ENCODE data around the gene CDC37L1. TPM values are rescaled to one million over a fixed set of nuclear protein-coding genes. Genes with fewer than 3 reads are reported as not detected.

The CDC37L1 gene
- total and polyA plus RNA-seq, 9 of the 15 experiments (the other 6 are each of a cell fraction or from before 2014, with no cell fraction given): 1.5 to 7.9 (median 6.0) TPM

- no peak for TF ChIP-seq ELK3 (CRISPR knock-in tag; IDR thresholded peaks at IDR 0.05)
- TF ChIP-seq TSC22D4 (tag; IDR thresholded peaks at IDR 0.05): no peak
- TF ChIP-seq KLF16 (IDR thresholded peaks at IDR 0.05): no peak
- TF ChIP-seq CREB5 (CRISPR knock-in tag; IDR thresholded peaks at IDR 0.05): no peak
- TF ChIP-seq TCF7L2 (IDR thresholded peaks at IDR 0.05; ENCODE audit: low read depth, low read length): no peak
- peak in 1 of 2 experiments; percentile 38; a peak in 1 of 4 replicates for TF ChIP-seq MNT (conservative IDR thresholded peaks at IDR 0.05)
- no peak for TF ChIP-seq ZNF449 (CRISPR knock-in tag; IDR thresholded peaks at IDR 0.05)
- TF ChIP-seq ATF7 (IDR thresholded peaks at IDR 0.05): peak; percentile 54; the same call in 1 of the 2 replicates
- TF ChIP-seq CTCF (IDR thresholded peaks at IDR 0.05 in 2 of 3, conservative IDR thresholded peaks at IDR 0.05 in 1 of 3; ENCODE audit: insufficient read depth in 2 of 3, low read depth in 1 of 3, low read length in 3 of 3): peak in 2 of 3 experiments; percentile 44 to 69; a peak in 4 of 6 replicates
- TF ChIP-seq KLF6 (CRISPR knock-in tag; IDR thresholded peaks at IDR 0.05; ENCODE audit: borderline replicate concordance): no peak
- TF ChIP-seq THAP12 (CRISPR knock-in tag; IDR thresholded peaks at IDR 0.05): peak; percentile 85
- TF ChIP-seq HMGN3 (IDR thresholded peaks at IDR 0.05; ENCODE audit: borderline replicate concordance, extremely low read depth, insufficient read length, low read depth, low read length): no peak
- 0 out of 2 replicates have a peak, but pooled peaks have one; percentile 46 for TF ChIP-seq HNRNPL (IDR thresholded peaks at IDR 0.05; ENCODE audit: low read depth, low read length)
- TF ChIP-seq FOXO4 (CRISPR knock-in tag; IDR thresholded peaks at IDR 0.05): no peak
Observed at GRCh38 chr9:4740638-4741364, 61.4 kb downstream of the CDC37L1 start, which contains the start of gene AK3 (continued).
